GM12801 (cell line): ENCODE measurements around the gene GDF2.

ENCODE experiments used
- TF ChIP-seq, protein P1 (sequence below): IDR thresholded peaks from one replicate; pipeline ENCODE4 v1.5.1; 2011; ENCODE audit warnings: control low read depth; ENCODE audit not compliant: insufficient read length; ENCODE audit errors: extremely low read depth

GDF2 gene

DNA sequence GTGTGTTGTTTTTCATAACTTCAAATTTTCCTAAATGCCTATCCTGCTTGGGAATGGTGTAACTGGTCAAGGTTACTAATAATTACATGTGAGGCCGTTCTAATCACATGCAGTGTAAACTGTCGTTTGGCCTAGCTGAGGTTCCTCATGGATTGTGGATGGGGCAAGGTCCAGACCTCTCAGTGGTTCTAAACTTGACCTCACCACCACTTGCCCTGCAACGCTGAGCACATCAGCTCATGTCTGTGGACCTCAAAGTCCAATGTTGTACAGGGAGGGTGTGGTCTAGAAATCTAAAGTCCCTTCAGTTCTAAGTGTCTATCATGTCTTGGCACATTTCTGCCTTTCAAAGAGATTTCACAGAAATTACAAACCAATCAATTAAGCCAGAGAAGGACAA, 41.5 kb downstream of the GDF2 start:
- TF ChIP-seq, protein P1, sequence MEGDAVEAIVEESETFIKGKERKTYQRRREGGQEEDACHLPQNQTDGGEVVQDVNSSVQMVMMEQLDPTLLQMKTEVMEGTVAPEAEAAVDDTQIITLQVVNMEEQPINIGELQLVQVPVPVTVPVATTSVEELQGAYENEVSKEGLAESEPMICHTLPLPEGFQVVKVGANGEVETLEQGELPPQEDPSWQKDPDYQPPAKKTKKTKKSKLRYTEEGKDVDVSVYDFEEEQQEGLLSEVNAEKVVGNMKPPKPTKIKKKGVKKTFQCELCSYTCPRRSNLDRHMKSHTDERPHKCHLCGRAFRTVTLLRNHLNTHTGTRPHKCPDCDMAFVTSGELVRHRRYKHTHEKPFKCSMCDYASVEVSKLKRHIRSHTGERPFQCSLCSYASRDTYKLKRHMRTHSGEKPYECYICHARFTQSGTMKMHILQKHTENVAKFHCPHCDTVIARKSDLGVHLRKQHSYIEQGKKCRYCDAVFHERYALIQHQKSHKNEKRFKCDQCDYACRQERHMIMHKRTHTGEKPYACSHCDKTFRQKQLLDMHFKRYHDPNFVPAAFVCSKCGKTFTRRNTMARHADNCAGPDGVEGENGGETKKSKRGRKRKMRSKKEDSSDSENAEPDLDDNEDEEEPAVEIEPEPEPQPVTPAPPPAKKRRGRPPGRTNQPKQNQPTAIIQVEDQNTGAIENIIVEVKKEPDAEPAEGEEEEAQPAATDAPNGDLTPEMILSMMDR = no peak

DNA sequence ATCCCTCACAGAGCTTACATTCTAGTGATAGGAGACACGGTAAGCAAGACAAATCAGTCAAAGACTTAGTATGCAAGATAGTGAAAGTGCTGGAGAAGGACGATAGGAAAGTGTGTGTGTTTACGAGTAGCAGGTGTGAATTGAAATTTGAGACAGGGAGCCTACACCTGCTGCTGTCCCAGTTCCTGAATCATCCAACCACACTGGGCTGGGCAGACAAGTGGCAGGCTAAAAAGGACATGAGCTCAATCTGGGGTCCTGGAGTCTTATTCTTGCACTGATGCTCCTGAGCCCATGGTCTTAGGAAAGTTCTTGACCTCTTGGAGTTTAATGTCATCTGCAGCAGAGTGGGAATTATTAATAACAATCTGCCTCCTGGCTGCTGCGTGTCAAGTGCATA, 42.1 kb downstream of the GDF2 start:
- TF ChIP-seq, protein P1 = no peak

DNA sequence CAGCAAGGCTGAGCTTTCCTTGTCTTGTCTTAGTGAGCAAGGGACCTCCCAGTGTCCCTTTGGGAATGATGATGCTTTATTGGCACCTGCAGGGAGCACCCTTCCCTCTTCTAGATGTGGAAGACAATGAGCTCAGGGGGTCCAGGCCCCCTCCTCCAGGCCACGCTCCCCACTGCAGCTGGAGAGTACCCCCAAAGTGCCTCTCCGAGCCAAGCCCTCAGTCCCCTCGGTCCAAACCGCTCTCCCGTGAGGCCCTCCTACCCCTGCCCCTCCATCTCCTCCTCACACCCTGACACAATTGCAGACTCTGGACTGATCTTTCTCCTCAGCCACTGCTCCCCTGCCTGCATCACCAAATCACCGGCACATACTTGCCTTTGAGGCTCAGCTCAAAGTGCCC, 42.7 kb downstream of the GDF2 start:
- TF ChIP-seq, protein P1 = no peak

DNA sequence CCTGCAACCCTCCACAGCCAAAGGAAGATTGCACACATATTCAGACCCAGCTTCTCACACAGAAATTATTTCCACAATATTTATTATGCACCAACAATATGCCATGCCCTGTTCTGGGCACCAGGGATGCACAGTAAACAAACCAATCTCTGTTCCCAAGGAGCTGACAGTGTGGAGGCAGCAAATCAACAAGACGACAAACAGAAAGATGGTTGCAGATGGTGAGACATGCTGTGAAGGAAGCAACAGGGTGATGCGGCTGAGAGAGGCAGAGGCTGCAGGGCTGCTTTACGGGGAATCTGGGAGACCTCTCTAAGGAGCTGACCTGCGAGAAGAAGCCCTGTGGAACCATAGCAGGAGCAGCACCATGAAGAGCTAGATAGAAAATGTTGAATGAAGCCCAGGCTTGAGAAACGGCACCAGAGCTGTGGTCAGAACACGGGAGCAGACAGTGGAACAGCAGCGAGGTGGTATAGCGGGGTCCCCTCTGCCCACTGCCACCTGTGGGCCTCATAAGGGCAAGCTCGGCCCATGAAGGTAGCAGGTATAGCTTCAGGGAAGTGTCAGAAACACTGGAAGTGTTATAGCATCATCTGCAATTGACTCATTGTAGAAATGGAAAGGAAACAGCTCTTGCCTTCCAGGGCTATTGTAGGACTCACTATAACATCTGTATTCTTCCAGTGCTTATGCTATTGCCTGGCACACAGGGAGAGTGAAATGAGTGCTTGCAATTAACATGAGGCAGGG, 43.4 kb downstream of the GDF2 start:
- TF ChIP-seq, protein P1 = no peak

DNA sequence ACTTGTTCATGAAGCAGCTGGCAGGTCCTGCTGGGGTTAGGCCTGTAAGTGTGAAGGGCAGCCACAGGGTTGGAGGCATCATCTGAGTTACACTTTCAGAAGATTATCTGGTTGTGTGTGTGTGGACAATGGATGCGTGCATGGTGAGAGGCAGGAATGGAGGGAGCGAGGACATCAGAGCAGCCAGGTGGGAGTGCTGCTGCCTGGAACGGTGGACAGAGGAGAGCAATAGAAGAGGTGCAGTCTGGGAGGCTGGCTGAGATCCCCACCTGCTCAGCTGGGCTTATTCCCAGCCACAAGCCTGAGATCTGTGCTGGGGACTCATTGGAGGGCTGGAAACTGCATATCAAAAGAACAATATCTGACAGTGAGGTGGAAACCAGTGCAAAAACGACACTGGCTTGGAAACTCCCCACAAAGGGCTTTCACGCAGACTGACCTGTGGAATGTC, 44.0 kb downstream of the GDF2 start:
- TF ChIP-seq, protein P1 = no peak

DNA sequence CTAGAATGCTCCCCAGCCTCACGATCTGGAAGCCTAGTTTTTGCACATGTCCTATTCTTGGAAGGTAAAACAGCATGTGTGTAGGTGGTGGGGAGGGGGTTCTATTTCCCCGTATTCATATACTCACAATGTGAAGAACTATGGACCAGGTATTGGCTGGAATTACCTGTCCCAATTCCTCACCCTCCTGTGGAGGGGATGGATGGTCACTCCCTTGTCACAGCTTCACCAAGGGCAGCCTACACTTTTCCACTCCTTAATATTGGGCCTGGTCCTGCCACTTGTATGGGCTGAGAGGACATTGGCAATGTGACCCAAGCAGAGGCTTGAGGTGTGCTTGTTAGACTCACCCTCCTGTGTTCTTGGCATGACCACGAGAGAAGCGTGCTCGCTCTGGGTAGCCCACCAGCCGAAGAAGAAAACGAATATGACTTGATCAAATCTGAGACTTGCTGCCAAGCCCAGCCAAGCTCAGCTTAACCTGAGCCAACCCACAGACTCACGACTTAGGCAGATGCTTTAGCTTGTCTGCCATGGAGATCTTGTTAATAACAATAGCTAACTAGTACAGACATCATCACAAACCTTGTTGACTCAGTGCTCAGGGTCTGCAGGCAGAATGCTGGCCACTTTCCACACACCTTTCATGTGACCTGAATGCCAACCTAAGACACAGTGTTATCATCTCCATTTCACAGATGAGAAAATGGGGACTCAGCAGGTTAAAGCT, 44.6 kb downstream of the GDF2 start:
- TF ChIP-seq, protein P1 = no peak

DNA sequence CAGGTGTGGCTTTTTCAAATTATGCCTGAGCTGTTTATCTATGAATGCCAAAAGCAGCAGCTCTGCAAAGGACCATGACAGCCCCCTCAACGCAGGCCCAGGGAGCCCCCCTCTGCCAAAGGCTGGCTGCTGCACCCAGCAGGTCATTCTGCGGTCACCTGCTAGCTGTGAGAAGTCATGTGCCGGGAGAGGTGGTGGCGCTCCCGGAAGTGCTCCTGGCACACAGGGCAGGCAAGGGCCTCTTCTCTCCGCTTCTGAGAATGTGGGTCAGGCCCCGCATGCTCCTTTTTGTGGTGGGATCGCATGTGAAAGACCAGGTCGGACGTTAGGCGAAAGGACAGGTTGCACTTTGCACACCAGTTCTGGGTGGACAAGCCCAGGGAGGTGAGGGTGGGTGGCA, 45.4 kb downstream of the GDF2 start:
- TF ChIP-seq, protein P1 = no peak
